ENCODE results near the gene ITPR1. TPM values are rescaled to one million over a fixed set of nuclear protein-coding genes. Genes with fewer than 3 reads are reported as not detected.

Gene ITPR1
- total RNA-seq, 1 donor from 2014 or later, result 45.9 TPM

DNA sequence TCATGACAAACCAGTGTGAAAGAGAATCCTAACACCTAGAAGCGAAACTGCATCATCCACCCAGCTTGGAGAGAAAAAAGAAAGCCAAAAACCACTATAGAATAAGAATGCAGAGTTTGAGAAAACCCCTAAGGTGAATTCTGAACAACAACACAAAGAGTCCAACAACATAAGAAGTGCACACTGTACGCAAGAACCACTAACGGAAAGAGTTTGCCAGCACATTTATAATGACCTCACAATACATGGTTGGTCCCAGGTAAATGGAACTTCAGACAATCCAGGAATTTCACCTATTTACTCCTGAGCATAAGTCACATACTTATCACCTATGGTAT lies 357.7 kb downstream of the ITPR1 start:
- no peaks in the 10 kb centered on the region for H3K27me3 Mint-ChIP-seq
- no peak for DNase-seq (ENCODE audit: extremely low spot score, unreplicated experiment)
- no peak overlapping the region for H3K4me3 Mint-ChIP-seq
- peaks cover 30% of the 10 kb centered on the region for H3K4me1 Mint-ChIP-seq (ENCODE audit: unreplicated experiment)
- H3K27ac Mint-ChIP-seq, result no peak overlapping the region
- TF ChIP-seq, protein P1, sequence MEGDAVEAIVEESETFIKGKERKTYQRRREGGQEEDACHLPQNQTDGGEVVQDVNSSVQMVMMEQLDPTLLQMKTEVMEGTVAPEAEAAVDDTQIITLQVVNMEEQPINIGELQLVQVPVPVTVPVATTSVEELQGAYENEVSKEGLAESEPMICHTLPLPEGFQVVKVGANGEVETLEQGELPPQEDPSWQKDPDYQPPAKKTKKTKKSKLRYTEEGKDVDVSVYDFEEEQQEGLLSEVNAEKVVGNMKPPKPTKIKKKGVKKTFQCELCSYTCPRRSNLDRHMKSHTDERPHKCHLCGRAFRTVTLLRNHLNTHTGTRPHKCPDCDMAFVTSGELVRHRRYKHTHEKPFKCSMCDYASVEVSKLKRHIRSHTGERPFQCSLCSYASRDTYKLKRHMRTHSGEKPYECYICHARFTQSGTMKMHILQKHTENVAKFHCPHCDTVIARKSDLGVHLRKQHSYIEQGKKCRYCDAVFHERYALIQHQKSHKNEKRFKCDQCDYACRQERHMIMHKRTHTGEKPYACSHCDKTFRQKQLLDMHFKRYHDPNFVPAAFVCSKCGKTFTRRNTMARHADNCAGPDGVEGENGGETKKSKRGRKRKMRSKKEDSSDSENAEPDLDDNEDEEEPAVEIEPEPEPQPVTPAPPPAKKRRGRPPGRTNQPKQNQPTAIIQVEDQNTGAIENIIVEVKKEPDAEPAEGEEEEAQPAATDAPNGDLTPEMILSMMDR (conservative IDR thresholded peaks at IDR 0.05), result no peak
- peaks cover 5% of the 10 kb centered on the region for H3K9me3 Mint-ChIP-seq
- H3K36me3 Mint-ChIP-seq, result no peaks in the 10 kb centered on the region

DNA sequence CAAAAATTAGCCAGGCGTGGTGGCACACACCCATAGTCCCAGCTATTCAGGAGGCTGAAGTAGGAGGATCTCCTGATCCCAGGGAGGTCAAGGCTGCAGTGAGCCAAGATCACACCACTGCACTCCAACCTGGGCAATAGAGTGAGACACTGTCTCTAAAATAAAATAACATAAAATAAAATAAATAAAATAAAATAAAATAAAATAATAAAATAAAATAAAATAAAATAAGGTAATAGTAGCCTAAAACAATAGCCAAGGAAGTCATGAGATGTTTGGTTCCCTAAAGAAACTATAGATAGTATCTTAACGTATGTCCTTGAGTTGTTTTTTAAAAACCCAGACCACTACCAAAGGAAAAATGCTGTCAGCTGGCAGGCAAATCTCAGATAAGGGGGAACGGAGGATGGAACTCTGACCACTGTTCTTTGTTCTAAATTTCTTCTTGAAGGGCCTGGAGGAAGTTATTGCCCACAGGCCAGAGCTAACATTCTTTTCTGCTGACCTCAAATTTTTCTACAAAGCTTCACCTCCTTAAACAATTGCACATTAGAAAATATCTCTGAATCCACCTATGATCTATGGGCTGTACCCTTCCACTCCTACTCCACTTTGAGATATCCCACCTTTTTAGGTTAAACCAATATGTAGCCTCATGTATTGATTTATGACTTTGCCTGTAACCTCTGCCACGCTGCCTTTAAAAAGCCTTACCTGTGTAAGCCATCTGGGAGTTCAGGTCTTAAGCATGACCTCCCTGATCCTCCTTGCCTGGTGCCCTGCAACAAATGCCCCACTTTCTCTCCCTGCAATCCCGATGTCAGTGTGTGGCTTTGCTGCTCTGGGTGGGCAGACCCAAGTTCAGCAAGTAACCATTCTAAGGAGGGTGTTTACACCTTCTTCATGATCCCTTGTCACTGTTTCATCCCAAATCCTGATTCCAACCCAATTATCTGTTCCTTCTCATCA lies 359.9 kb downstream of the ITPR1 start:
- peak overlapping the region; percentile 7 for H3K27ac Mint-ChIP-seq

DNA sequence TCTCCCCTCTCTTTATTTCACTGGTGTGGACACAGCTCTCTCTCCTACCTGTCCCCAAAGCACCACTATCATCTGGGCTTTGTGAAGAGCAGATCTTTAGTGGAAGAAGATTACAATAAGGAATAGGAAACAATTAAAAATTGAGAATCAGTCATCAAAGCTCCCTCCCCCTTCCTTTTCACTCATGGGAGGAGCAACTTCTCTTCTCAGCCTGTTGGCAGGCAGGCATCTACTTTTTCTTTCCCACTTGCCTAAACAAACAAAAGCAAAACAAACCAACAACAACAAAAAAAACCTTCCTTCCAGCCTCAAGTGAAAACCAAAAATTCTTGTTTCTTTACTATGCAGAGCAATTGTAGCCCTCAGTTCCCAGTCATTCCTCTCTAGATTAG lies 360.6 kb downstream of the ITPR1 start:
- H3K4me3 Mint-ChIP-seq, result no peak overlapping the region
- H3K4me1 Mint-ChIP-seq (ENCODE audit: unreplicated experiment), result peaks cover 18% of the 10 kb centered on the region
- no peak for DNase-seq (ENCODE audit: extremely low spot score, unreplicated experiment)
- H3K36me3 Mint-ChIP-seq, result no peaks in the 10 kb centered on the region
- TF ChIP-seq, protein P1 (conservative IDR thresholded peaks at IDR 0.05), result no peak
- no peaks in the 10 kb centered on the region for H3K27me3 Mint-ChIP-seq
- H3K9me3 Mint-ChIP-seq, result peaks cover 5% of the 10 kb centered on the region
- H3K27ac Mint-ChIP-seq, result peak overlapping the region; percentile 7

More for the DNA sequence above, 359.9 kb downstream of the ITPR1 start:
- no peak for DNase-seq (ENCODE audit: extremely low spot score, unreplicated experiment)
- Mint-ChIP-seq H3K4me3 (no peak overlapping the region), H3K9me3 (peaks cover 5% of the 10 kb centered on the region), H3K4me1 (ENCODE audit: unreplicated experiment) (peaks cover 25% of the 10 kb centered on the region), H3K27me3 (no peaks in the 10 kb centered on the region), H3K36me3 (no peaks in the 10 kb centered on the region)
- TF ChIP-seq, protein P1 (conservative IDR thresholded peaks at IDR 0.05), result no peak

DNA sequence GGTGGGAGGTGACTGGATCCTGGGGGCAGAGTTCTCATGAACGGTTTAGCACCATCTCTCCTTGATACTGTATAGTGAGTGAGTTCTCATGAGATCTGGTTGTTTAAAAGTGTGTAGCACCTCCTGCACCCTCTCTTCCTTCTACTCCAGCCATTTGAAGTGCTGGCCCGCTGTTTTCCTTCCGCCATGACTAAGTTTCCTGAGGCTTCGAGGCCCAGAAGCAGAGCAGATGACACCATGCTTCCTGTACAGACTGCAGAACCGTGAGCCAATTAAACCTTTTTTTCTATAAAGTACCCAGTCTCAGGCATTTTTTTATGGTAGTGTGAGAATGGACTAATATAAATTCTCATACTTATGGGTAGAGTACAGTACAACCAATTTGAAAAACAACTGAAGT lies 362.5 kb downstream of the ITPR1 start:
- Mint-ChIP-seq H3K27ac (no peak overlapping the region), H3K9me3 (peaks cover 5% of the 10 kb centered on the region), H3K27me3 (no peaks in the 10 kb centered on the region), H3K4me3 (no peak overlapping the region), H3K4me1 (ENCODE audit: unreplicated experiment) (peaks cover 9% of the 10 kb centered on the region), H3K36me3 (no peaks in the 10 kb centered on the region)
- TF ChIP-seq, protein P1 (conservative IDR thresholded peaks at IDR 0.05), result no peak
- no peak for DNase-seq (ENCODE audit: extremely low spot score, unreplicated experiment)

DNA sequence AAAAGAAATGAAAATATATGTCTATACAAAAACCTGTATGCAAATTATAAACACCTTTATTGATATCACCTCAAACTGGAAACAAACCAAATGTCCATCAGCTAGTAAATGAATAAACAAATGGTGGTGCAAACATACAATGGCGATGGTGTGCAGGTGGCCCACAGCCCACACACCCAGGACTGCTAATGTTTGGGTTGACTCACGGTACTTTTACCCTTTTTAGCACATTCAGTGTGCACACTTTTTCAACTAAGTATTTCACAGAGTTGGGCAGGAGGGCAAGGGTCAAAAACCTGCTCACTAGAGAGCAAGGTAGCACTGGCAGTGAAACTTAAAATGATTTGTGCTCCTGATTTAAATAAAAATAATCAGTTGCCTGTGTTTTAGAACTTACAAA lies 363.0 kb downstream of the ITPR1 start:
- TF ChIP-seq, protein P1 (conservative IDR thresholded peaks at IDR 0.05), result no peak
- peaks cover 6% of the 10 kb centered on the region for H3K9me3 Mint-ChIP-seq
- no peak overlapping the region for H3K4me3 Mint-ChIP-seq
- no peaks in the 10 kb centered on the region for H3K36me3 Mint-ChIP-seq
- no peaks in the 10 kb centered on the region for H3K27me3 Mint-ChIP-seq
- H3K4me1 Mint-ChIP-seq (ENCODE audit: unreplicated experiment), result peaks cover 9% of the 10 kb centered on the region
- H3K27ac Mint-ChIP-seq, result no peak overlapping the region
- no peak for DNase-seq (ENCODE audit: extremely low spot score, unreplicated experiment)

Data from type B pancreatic cell (in vitro differentiated cells).